Panc1 (cell line): ENCODE measurements around the gene AGRN. TPM values are rescaled to one million over a fixed set of nuclear protein-coding genes. Genes with fewer than 3 reads are reported as not detected.

ENCODE experiments used
- ATAC-seq: fragments of 200-7000 bp; cut with Tn5 transposase; 2 replicates; pipeline ENCODE4 v1.9.1; 2020; ENCODE audit warnings: mild to moderate bottlenecking, moderate library complexity
- BruUV-seq: library from RNA; stranded (reverse); fragments of 400-500 nt; replicated peaks from 2 replicates; lab custom pipeline; 2021; lab: Mats Ljungman, UMichigan
- CTCF ChIA-PET: fragments of 300-600 bp; sonication (Branson Sonifier 250); formaldehyde crosslinking; loops from one replicate; lab custom pipeline; 2022; ENCODE audit warnings: antibody characterized with exemption; lab: Charles Lee
- POLR2A ChIA-PET: fragments of 300-600 bp; sonication (Branson Sonifier 250); formaldehyde crosslinking; loops from one replicate; lab custom pipeline; 2022; ENCODE audit warnings: antibody characterized with exemption; lab: Charles Lee
- DNase-seq: peaks from one replicate; pipeline ENCODE4 v3.0.0-alpha.2; 2010; ENCODE audit warnings: low read depth, low spot score
- H3K27ac ChIP-seq: 2 replicates; pipeline ENCODE4 v1.5.1; 2011; ENCODE audit warnings: mild to moderate bottlenecking, low read length, inconsistent platforms
- H3K27me3 ChIP-seq: fragments of 200-500 bp; sonication (Bioruptor generic); 2 replicates; pipeline ENCODE4 v1.6.0; 2014; ENCODE audit warnings: low read length, inconsistent platforms; ENCODE audit not compliant: control insufficient read depth, insufficient read depth
- H3K36me3 ChIP-seq: fragments of 200-500 bp; sonication (Bioruptor generic); 2 replicates; pipeline ENCODE4 v1.5.1; 2014; ENCODE audit warnings: inconsistent platforms, mild to moderate bottlenecking, low read length, moderate library complexity; ENCODE audit not compliant: control insufficient read depth, insufficient read depth
- H3K4me1 ChIP-seq: 2 replicates; pipeline ENCODE4 v1.5.1; 2011; ENCODE audit warnings: inconsistent platforms, mild to moderate bottlenecking, low read length, moderate library complexity; ENCODE audit not compliant: control insufficient read depth, insufficient read depth
- H3K4me3 ChIP-seq, 2 experiments: 2 replicates each; pipeline ENCODE4 v1.5.1; 2011 to 2012; ENCODE audit warnings: low read depth in 2 of 2, low read length in 2 of 2, mild to moderate bottlenecking in 2 of 2, inconsistent platforms in 1 of 2, moderate library complexity in 1 of 2
- H3K9me3 ChIP-seq: fragments of 200-500 bp; sonication (Bioruptor generic); 2 replicates; pipeline ENCODE4 v1.5.1; 2014; ENCODE audit warnings: low read depth, mild to moderate bottlenecking, inconsistent platforms, low read length, moderate library complexity; ENCODE audit not compliant: control insufficient read depth, insufficient read depth
- CTCF ChIP-seq: fragments of 450-650 bp; IDR thresholded peaks from 2 replicates; pipeline ENCODE4 v1.5.1; 2017; ENCODE audit warnings: mild to moderate bottlenecking
- POLR2AphosphoS5 ChIP-seq: IDR thresholded peaks from 2 replicates; pipeline ENCODE4 v1.6.1; 2012; ENCODE audit warnings: mild to moderate bottlenecking, low read depth, low read length, moderate library complexity
- REST ChIP-seq, 2 experiments: IDR thresholded peaks; 2 replicates each; pipeline ENCODE4 v1.6.1; 2011 to 2012; ENCODE audit warnings: low read depth in 2 of 2, control low read depth in 1 of 2, low read length in 1 of 2, mild to moderate bottlenecking in 1 of 2, moderate library complexity in 1 of 2; ENCODE audit not compliant: insufficient read depth in 1 of 2
- SIN3A ChIP-seq: IDR thresholded peaks from 2 replicates; pipeline ENCODE4 v1.6.1; 2012; ENCODE audit warnings: low read depth, mild to moderate bottlenecking, low read length, moderate library complexity, borderline replicate concordance; ENCODE audit not compliant: insufficient read depth
- TCF7L2 ChIP-seq: IDR thresholded peaks from 2 replicates; pipeline ENCODE4 v1.6.1; 2011; ENCODE audit warnings: mild to moderate bottlenecking, low read depth, low read length, inconsistent platforms
- in situ Hi-C: cut with HindIII; loops from 2 replicates; pipeline ENCODE4 v1.10.0; 2016; ENCODE audit warnings: low sequenced_read_pairs, low pct_unique_long_range_greater_than_20kb
- intact Hi-C: fragments of 100-400 bp; cut with micrococcal nuclease; formaldehyde crosslinking; loops from one replicate; pipeline ENCODE4 v1.10.0; 2022; ENCODE audit not compliant: unreplicated experiment
- total RNA-seq: library from RNA; stranded (reverse); gene quantifications from one replicate; pipeline ENCODE4 v1.2.1, GENCODE V29; 2021; ENCODE audit not compliant: unreplicated experiment

Gene AGRN
- total RNA-seq, 1 experiment from 2014 or later = 153 TPM

- ChIA-PET CTCF (no interaction called here), POLR2A (no interaction called here)
- Histone ChIP-seq H3K27ac (no peak overlapping the region), H3K4me1 (peaks cover 8% of the 10 kb centered on the region; the same call in 1 of the 2 replicates), H3K9me3 (no peaks in the 10 kb centered on the region), H3K4me3 (no peak overlapping the region), H3K27me3 (no peaks in the 10 kb centered on the region), H3K36me3 (no peaks in the 10 kb centered on the region)
- in situ Hi-C loops (no loop called here), intact Hi-C loops (no loop called here)
- ATAC-seq = no peak
- no peak for TF ChIP-seq POLR2AphosphoS5
- no peak for TF ChIP-seq CTCF
- TF ChIP-seq SIN3A = no peak
- no peak for TF ChIP-seq TCF7L2
- TF ChIP-seq REST (IDR thresholded peaks at IDR 0.05; ENCODE audit: insufficient read depth in 1 of 2, low read depth in 2 of 2, low read length in 1 of 2) = no peak
- no TSS peak for BruUV-seq
- DNase-seq = no peak
These were observed 22.9 kb downstream of the AGRN start for GRCh38 chr1:1042835-1043234.

- H3K27me3 ChIP-seq = no peaks in the 10 kb centered on the region
- no peak for TF ChIP-seq TCF7L2
- TF ChIP-seq POLR2AphosphoS5 = no peak
- no peak for TF ChIP-seq CTCF
- no peak for TF ChIP-seq SIN3A
- no peak for TF ChIP-seq REST (IDR thresholded peaks at IDR 0.05; ENCODE audit: insufficient read depth in 1 of 2, low read depth in 2 of 2, low read length in 1 of 2)
- no peaks in the 10 kb centered on the region for H3K9me3 ChIP-seq
- H3K27ac ChIP-seq = no peak overlapping the region
- CTCF ChIA-PET = no interaction called here
- H3K4me3 ChIP-seq = no peak overlapping the region
- POLR2A ChIA-PET = no interaction called here
- intact Hi-C loops (no loop called here), in situ Hi-C loops (no loop called here)
- peaks cover 8% of the 10 kb centered on the region; the same call in 1 of the 2 replicates for H3K4me1 ChIP-seq
- DNase-seq (no peak), ATAC-seq (no peak)
- no TSS peak for BruUV-seq
- H3K36me3 ChIP-seq = no peaks in the 10 kb centered on the region
These were observed 23.5 kb downstream of the AGRN start for GRCh38 chr1:1043411-1043810.
